GM12891 (cell line): ENCODE results near the gene SHISA6.

Experiments
- POLR2A ChIP-seq: IDR thresholded peaks from 2 replicates; pipeline ENCODE4 v1.6.1; 2011; ENCODE audit warnings: low read depth, low read length, control low read depth
- POLR2AphosphoS5 ChIP-seq: IDR thresholded peaks from 2 replicates; pipeline ENCODE4 v1.6.1; 2011; ENCODE audit warnings: low read depth, low read length, control low read depth
- TAF1 ChIP-seq: IDR thresholded peaks from 2 replicates; pipeline ENCODE4 v1.6.1; 2011; ENCODE audit warnings: low read depth, low read length, control low read depth

DNA sequence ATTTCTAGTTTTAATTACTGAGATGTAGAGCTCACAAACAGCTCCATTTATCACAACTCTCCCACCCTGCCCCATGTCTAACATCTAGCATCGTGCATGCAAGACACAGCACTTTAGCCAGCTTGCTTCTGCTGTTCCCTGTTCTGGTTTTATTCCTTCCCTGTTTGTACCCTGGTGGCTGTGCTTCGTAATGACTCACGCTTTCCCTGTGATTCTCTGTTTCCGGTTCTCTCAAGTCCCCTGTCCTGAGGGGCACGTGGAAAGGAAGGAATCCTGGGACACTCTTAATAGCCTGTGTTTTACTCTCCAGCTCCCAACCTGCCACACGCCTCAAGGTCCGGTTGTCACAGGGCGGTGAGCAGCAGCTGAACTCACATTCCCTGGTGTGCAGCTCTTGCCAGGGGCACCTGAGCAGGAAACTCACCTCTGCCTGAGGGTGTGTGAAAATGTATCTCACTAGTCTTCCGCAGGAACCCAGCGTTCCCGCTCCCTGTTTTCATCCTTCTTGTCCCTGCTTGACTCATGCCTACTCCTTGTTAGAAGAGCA lies 10.6 kb downstream of the SHISA6 start:
- TF ChIP-seq POLR2A (no peak), TAF1 (no peak), POLR2AphosphoS5 (no peak)
